Peyer's patch (tissue), 4 donors: ENCODE results near the gene PRR16. TPM values are rescaled to one million over a fixed set of nuclear protein-coding genes. Genes with fewer than 3 reads are reported as not detected.

Experiments used
- DNase-seq, 3 donors: peaks; one replicate each; pipeline ENCODE4 v3.0.0-alpha.2; 2017 to 2019
- H3K27ac ChIP-seq, 4 donors: fragments of 200-600 bp; sonication (generic); one replicate each; pipeline ENCODE4 v1.5.1; 2016 to 2019
- H3K27me3 ChIP-seq, 2 donors: fragments of 200-600 bp; sonication (generic); one replicate each; pipeline ENCODE4 v1.5.1; 2019
- H3K36me3 ChIP-seq, 3 donors: fragments of 200-600 bp; sonication (generic); one replicate each; pipeline ENCODE4 v1.5.1; 2016 to 2019
- H3K4me1 ChIP-seq, 4 donors: fragments of 200-600 bp; sonication (generic); one replicate each; pipeline ENCODE4 v1.5.1; 2016 to 2019
- H3K4me3 ChIP-seq, 4 donors: fragments of 200-600 bp; sonication (generic); 1 replicate in 3 of 4; 2 replicates in 1 of 4; pipeline ENCODE4 v1.5.1; 2016 to 2019; ENCODE audit warnings: mild to moderate bottlenecking in 1 of 4
- H3K9me3 ChIP-seq, 4 donors: fragments of 200-600 bp; sonication (generic); one replicate each; pipeline ENCODE4 v1.5.1; 2016 to 2019; ENCODE audit warnings: mild to moderate bottlenecking in 1 of 4
- CTCF ChIP-seq, 6 experiments: fragments of 450-650 bp in 4 of 6; fragments of 200-600 bp in 2 of 6; sonication (generic) in 1 of 6; IDR thresholded peaks; one replicate each; pipeline ENCODE4 v1.5.1; 2017 to 2019; ENCODE audit warnings: antibody characterized with exemption in 6 of 6, mild to moderate bottlenecking in 3 of 6, moderate library complexity in 1 of 6
- POLR2A ChIP-seq, 2 donors: fragments of 450-650 bp; IDR thresholded peaks; one replicate each; pipeline ENCODE4 v1.5.1; 2017; ENCODE audit warnings: antibody characterized with exemption in 2 of 2, mild to moderate bottlenecking in 2 of 2, moderate library complexity in 2 of 2
- total RNA-seq, 4 donors: library from RNA; depleted of rRNA; stranded (reverse); fragments of >200 nt; gene quantifications; one replicate each; pipeline ENCODE4 v1.1.0, GENCODE V29; 2016

Gene PRR16
- total RNA-seq, 4 donors from 2014 or later, result 2.9 to 37.1 (median 3.8) TPM

- DNase-seq, result no peak
- no peaks in the 10 kb centered on the region for H3K9me3 ChIP-seq
- no peak overlapping the region for H3K27ac ChIP-seq
- H3K27me3 ChIP-seq, result no peaks in the 10 kb centered on the region
- H3K4me3 ChIP-seq, result no peak overlapping the region
- H3K36me3 ChIP-seq, result no peaks in the 10 kb centered on the region
- H3K4me1 ChIP-seq, result no peaks in the 10 kb centered on the region
- TF ChIP-seq POLR2A (IDR thresholded peaks at IDR 0.05) (no peak), CTCF (IDR thresholded peaks at IDR 0.05) (no peak)
Observed at GRCh38 chr5:120533581-120533980, 69.5 kb downstream of the PRR16 start.

- no peak for DNase-seq
- Histone ChIP-seq H3K36me3 (no peaks in the 10 kb centered on the region), H3K27me3 (no peaks in the 10 kb centered on the region), H3K4me3 (no peak overlapping the region), H3K27ac (no peak overlapping the region), H3K4me1 (no peaks in the 10 kb centered on the region), H3K9me3 (no peaks in the 10 kb centered on the region)
- TF ChIP-seq POLR2A (IDR thresholded peaks at IDR 0.05) (no peak), CTCF (IDR thresholded peaks at IDR 0.05) (no peak)
Observed at GRCh38 chr5:120535900-120536299, 71.8 kb downstream of the PRR16 start.

GRCh38 chr5:120538149-120538548 is 74.0 kb downstream of the PRR16 start:
- Histone ChIP-seq H3K27ac (no peak overlapping the region), H3K9me3 (no peaks in the 10 kb centered on the region), H3K4me3 (no peak overlapping the region), H3K36me3 (no peaks in the 10 kb centered on the region), H3K4me1 (no peaks in the 10 kb centered on the region), H3K27me3 (no peaks in the 10 kb centered on the region)
- TF ChIP-seq CTCF (IDR thresholded peaks at IDR 0.05) (no peak), POLR2A (IDR thresholded peaks at IDR 0.05) (no peak)
- no peak for DNase-seq

GRCh38 chr5:120538644-120539043 is 74.5 kb downstream of the PRR16 start:
- Histone ChIP-seq H3K4me1 (no peaks in the 10 kb centered on the region), H3K9me3 (no peaks in the 10 kb centered on the region), H3K27ac (no peak overlapping the region), H3K27me3 (no peaks in the 10 kb centered on the region), H3K36me3 (no peaks in the 10 kb centered on the region), H3K4me3 (no peak overlapping the region)
- no peak for TF ChIP-seq CTCF (IDR thresholded peaks at IDR 0.05)
- no peak for TF ChIP-seq POLR2A (IDR thresholded peaks at IDR 0.05)
- no peak for DNase-seq

GRCh38 chr5:120539471-120539870 is 75.4 kb downstream of the PRR16 start:
- H3K27ac ChIP-seq, result no peak overlapping the region
- H3K4me3 ChIP-seq, result no peak overlapping the region
- no peaks in the 10 kb centered on the region for H3K4me1 ChIP-seq
- H3K9me3 ChIP-seq, result no peaks in the 10 kb centered on the region
- DNase-seq, result no peak
- TF ChIP-seq CTCF (IDR thresholded peaks at IDR 0.05) (no peak), POLR2A (IDR thresholded peaks at IDR 0.05) (no peak)
- H3K36me3 ChIP-seq, result no peaks in the 10 kb centered on the region
- H3K27me3 ChIP-seq, result no peaks in the 10 kb centered on the region

GRCh38 chr5:120540097-120540496 is 76.0 kb downstream of the PRR16 start:
- Histone ChIP-seq H3K27me3 (no peaks in the 10 kb centered on the region), H3K4me3 (no peak overlapping the region), H3K27ac (no peak overlapping the region), H3K9me3 (no peaks in the 10 kb centered on the region), H3K4me1 (no peaks in the 10 kb centered on the region), H3K36me3 (no peaks in the 10 kb centered on the region)
- DNase-seq, result no peak
- no peak for TF ChIP-seq CTCF (IDR thresholded peaks at IDR 0.05)
- TF ChIP-seq POLR2A (IDR thresholded peaks at IDR 0.05), result no peak
